Panc1 (cell line): Measurements from ENCODE around the gene ILK.

Source experiments
- CTCF ChIP-seq: fragments of 450-650 bp; IDR thresholded peaks from 2 replicates; pipeline ENCODE4 v1.5.1; 2017; ENCODE audit warnings: mild to moderate bottlenecking
- POLR2AphosphoS5 ChIP-seq: IDR thresholded peaks from 2 replicates; pipeline ENCODE4 v1.6.1; 2012; ENCODE audit warnings: mild to moderate bottlenecking, low read depth, low read length, moderate library complexity
- SIN3A ChIP-seq: IDR thresholded peaks from 2 replicates; pipeline ENCODE4 v1.6.1; 2012; ENCODE audit warnings: low read depth, mild to moderate bottlenecking, low read length, moderate library complexity, borderline replicate concordance; ENCODE audit not compliant: insufficient read depth
- TF ChIP-seq, protein P1 (sequence below), 2 experiments: IDR thresholded peaks; 2 replicates each; pipeline ENCODE4 v1.6.1; 2011 to 2012; ENCODE audit warnings: low read depth in 2 of 2, control low read depth in 1 of 2, low read length in 1 of 2, mild to moderate bottlenecking in 1 of 2, moderate library complexity in 1 of 2; ENCODE audit not compliant: insufficient read depth in 1 of 2

DNA sequence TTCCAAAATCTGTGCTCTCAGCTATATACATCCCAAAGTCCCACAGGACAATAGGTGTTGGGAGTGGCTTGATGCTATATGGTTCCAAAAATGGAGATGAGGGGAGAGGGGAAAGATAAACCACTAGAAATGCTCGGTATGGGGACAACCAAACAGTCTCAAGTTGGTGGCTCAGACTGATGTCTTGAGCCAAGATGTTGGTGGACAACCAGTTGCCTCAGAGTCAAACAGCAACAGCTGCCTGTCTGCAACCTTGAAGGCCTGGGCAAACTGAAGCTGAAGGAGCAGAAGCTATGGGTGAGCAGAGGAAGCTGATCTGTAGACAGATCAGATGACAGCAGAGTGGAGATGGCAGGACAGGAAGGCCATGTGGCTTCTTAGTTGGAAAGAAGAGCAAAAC lies 4.1 kb upstream of the ILK start:
- TF ChIP-seq CTCF (no peak), POLR2AphosphoS5 (no peak), SIN3A (no peak)
- TF ChIP-seq, protein P1, sequence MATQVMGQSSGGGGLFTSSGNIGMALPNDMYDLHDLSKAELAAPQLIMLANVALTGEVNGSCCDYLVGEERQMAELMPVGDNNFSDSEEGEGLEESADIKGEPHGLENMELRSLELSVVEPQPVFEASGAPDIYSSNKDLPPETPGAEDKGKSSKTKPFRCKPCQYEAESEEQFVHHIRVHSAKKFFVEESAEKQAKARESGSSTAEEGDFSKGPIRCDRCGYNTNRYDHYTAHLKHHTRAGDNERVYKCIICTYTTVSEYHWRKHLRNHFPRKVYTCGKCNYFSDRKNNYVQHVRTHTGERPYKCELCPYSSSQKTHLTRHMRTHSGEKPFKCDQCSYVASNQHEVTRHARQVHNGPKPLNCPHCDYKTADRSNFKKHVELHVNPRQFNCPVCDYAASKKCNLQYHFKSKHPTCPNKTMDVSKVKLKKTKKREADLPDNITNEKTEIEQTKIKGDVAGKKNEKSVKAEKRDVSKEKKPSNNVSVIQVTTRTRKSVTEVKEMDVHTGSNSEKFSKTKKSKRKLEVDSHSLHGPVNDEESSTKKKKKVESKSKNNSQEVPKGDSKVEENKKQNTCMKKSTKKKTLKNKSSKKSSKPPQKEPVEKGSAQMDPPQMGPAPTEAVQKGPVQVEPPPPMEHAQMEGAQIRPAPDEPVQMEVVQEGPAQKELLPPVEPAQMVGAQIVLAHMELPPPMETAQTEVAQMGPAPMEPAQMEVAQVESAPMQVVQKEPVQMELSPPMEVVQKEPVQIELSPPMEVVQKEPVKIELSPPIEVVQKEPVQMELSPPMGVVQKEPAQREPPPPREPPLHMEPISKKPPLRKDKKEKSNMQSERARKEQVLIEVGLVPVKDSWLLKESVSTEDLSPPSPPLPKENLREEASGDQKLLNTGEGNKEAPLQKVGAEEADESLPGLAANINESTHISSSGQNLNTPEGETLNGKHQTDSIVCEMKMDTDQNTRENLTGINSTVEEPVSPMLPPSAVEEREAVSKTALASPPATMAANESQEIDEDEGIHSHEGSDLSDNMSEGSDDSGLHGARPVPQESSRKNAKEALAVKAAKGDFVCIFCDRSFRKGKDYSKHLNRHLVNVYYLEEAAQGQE (IDR thresholded peaks at IDR 0.05; ENCODE audit: insufficient read depth in 1 of 2, low read depth in 2 of 2, low read length in 1 of 2) = no peak
